Large intestine (tissue), 3 donors: ENCODE data around the gene HCFC1. TPM values are rescaled to one million over a fixed set of nuclear protein-coding genes. Genes with fewer than 3 reads are reported as not detected.
"Not testable (repeated sequence)": the region's sequence is repeated elsewhere in the genome, so short reads cannot be mapped to it uniquely, and the experiment has no call there.

ENCODE experiments used
- DNase-seq, 2 donors: peaks; one replicate each; pipeline versions ENCODE4 v3.0.0 to v3.0.0-alpha.2; 2013
- H3K27ac ChIP-seq: one replicate; pipeline ENCODE4 v1.5.1; 2013; ENCODE audit warnings: low read length
- H3K27me3 ChIP-seq: 2 replicates; pipeline ENCODE4 v1.6.1; 2013; ENCODE audit warnings: low read length; ENCODE audit not compliant: control insufficient read depth, insufficient read depth
- H3K36me3 ChIP-seq: 2 replicates; pipeline ENCODE4 v1.6.1; 2013; ENCODE audit warnings: low read length; ENCODE audit not compliant: control insufficient read depth, insufficient read depth
- H3K4me1 ChIP-seq: one replicate; pipeline ENCODE4 v1.6.1; 2013; ENCODE audit warnings: low read length; ENCODE audit not compliant: control insufficient read depth, insufficient read depth
- H3K4me3 ChIP-seq: one replicate; pipeline ENCODE4 v1.5.1; 2013; ENCODE audit warnings: low read length
- H3K9me3 ChIP-seq: one replicate; pipeline ENCODE4 v1.6.1; 2013; ENCODE audit warnings: mild to moderate bottlenecking, low read depth, low read length, moderate library complexity; ENCODE audit not compliant: control insufficient read depth
- WGBS: methylation state at CpG from one replicate; pipeline ENCODE4 v1.1.5; 2013; ENCODE audit warnings: low lambda C conversion rate; ENCODE audit not compliant: insufficient coverage; 5-methylcytosine and 5-hydroxymethylcytosine counted together
- polyA plus RNA-seq: library from polyadenylated mRNA; unstranded; fragments of 120-200 nt; gene quantifications from one replicate; pipeline ENCODE4 v1.2.1, GENCODE V29; 2013

Gene HCFC1
- polyA plus RNA-seq, 1 donor, result 33.3 TPM

DNA sequence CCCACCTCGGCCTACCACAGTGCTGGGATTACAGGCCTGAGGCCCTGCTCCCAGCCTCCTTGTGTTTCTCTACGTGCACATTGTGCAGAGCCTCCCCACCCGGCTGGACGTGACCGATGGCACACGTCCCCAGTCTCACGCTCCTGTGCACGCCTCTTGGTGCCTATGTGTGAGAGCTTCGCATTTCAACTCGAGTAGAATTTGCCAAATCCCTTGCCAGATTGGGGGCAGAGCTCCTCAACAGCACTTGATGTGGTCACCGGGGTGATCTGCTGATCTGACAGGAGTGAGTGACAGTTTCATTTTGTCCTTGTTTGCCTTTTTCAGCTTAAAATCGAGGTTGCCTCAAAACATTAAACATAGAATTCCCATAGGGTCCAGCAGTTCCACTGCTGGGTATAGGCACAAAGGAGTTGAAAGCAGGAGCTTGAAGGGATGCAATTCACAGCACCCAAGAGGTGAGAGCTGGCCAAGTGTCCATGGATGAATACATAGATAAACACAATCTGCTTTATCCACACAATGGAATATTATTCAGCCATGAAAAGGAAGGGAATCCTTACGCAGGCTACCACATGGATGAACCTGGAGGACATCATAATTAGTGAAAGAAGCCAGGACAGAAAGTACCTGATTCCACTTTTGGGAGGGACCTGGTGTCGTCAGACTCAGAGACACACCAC is 18.5 kb upstream of the HCFC1 start:
- no peaks in the 10 kb centered on the region for H3K36me3 ChIP-seq
- H3K27ac ChIP-seq, result no peak overlapping the region
- no peak for DNase-seq
- no CpG with 5 or more reads among the region's 14 CpGs for WGBS
- H3K4me1 ChIP-seq, result peaks cover 4% of the 10 kb centered on the region
- H3K9me3 ChIP-seq, result no peaks in the 10 kb centered on the region
- H3K27me3 ChIP-seq, result no peaks in the 10 kb centered on the region
- no peak overlapping the region for H3K4me3 ChIP-seq

DNA sequence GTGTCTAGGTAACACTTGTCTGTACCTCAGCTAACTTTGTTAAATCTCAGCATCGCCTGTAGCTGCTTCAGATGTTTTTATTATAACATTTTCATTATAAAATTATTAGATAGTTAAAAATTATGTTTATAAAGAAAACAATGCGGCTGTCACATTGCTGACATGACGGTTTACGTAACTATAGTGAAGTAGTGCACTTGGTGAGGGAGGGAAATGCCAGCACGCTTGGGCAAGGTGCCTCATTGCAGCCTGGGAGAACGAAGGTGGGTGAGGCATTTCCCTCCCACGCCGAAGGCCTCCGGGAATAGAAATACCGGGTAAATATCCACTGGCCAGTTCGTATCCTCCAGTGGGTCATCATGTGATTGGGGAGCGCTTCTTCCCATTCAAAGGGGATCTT is 16.9 kb upstream of the HCFC1 start:
- Histone ChIP-seq H3K4me3 (no peak overlapping the region), H3K27ac (no peak overlapping the region), H3K36me3 (no peaks in the 10 kb centered on the region), H3K4me1 (peaks cover 10% of the 10 kb centered on the region), H3K27me3 (no peaks in the 10 kb centered on the region), H3K9me3 (no peaks in the 10 kb centered on the region)
- no peak for DNase-seq
- WGBS, result no CpG with 5 or more reads among the region's 12 CpGs

DNA sequence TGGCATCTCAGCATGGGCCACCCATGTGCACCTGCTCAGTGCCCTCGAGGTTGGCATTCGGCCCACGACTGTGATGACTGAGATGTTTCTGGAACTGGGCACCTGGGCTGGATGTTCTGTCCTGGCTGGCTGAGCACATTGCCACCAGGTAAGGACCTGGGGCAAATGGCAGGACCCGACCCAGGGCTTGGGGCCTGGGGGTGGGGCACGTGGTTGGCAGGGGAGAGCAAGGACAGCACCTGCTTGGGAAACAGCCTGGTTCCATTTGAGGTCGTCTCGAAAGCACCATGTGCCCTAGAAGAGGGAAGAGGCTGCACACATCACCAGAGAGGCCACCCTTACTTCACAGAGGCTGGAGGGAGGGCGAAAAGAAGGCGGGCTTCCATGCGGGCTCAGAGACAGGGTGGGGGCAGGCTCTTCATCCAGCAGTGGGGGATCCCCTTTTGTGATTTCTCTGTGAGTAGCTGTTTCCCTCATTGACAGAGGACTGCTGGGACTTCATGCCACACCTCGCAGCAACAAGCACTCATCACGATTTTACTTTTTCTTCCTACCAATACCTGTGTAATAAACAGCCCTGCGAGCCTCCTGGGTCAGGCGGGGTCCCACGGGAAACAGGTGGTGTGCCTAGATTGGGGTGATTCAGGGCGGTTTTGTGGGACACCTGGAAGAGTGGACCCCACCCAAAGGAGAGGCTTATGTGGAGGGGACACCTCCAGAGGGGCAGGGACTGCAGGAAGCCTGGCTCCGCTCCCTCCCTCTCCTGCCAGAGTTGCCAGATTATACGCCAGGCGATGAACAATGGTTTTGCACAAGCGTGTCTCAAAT is 12.9 kb upstream of the HCFC1 start:
- no peak for DNase-seq
- no peak overlapping the region for H3K4me3 ChIP-seq
- peaks cover 5% of the 10 kb centered on the region for H3K9me3 ChIP-seq
- no peaks in the 10 kb centered on the region for H3K36me3 ChIP-seq
- no CpG with 5 or more reads among the region's 20 CpGs for WGBS
- peaks cover 13% of the 10 kb centered on the region for H3K4me1 ChIP-seq
- no peaks in the 10 kb centered on the region for H3K27me3 ChIP-seq
- peak overlapping the region; percentile 75 for H3K27ac ChIP-seq

GRCh38 chrX:153983321-153983801 is 11.7 kb upstream of the HCFC1 start:
- Histone ChIP-seq H3K9me3 (peaks cover 5% of the 10 kb centered on the region), H3K27me3 (no peaks in the 10 kb centered on the region), H3K4me3 (no peak overlapping the region), H3K4me1 (peaks cover 13% of the 10 kb centered on the region), H3K36me3 (no peaks in the 10 kb centered on the region), H3K27ac (no peak overlapping the region)
- WGBS, result no CpG with 5 or more reads among the region's 12 CpGs
- no peak for DNase-seq

DNA sequence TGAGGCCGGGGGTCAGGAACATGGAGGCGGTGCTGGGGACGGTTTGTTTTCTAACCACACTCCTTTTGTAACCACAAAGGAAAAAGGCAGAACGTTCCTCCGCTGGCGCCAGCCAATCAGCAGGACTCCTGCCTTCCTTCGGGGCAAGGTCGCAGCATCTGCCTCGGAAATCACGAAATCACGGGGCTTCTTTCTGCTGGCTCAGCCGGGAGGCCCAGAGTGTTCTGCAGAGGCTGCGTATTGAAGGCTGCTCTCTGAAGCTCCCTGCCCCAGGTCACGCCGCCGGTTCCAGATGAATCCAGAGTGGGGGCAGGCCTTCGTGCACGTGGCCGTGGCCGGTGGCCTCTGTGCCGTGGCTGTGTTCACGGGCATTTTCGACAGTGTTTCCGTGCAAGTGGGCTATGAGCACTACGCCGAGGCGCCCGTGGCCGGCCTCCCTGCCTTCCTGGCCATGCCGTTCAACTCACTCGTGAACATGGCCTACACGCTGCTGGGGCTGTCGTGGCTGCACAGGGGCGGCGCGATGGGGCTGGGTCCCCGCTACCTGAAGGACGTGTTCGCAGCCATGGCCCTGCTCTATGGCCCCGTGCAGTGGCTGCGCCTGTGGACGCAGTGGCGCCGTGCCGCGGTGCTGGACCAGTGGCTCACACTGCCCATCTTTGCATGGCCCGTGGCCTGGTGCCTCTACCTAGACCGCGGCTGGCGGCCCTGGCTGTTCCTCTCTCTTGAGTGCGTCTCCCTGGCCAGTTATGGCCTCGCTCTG is 10.3 kb upstream of the HCFC1 start:
- DNase-seq, result no peak
- Histone ChIP-seq H3K27ac (no peak overlapping the region), H3K36me3 (no peaks in the 10 kb centered on the region), H3K4me3 (no peak overlapping the region), H3K4me1 (peaks cover 13% of the 10 kb centered on the region), H3K9me3 (peaks cover 5% of the 10 kb centered on the region), H3K27me3 (no peaks in the 10 kb centered on the region)
- no CpG with 5 or more reads among the region's 52 CpGs for WGBS

DNA sequence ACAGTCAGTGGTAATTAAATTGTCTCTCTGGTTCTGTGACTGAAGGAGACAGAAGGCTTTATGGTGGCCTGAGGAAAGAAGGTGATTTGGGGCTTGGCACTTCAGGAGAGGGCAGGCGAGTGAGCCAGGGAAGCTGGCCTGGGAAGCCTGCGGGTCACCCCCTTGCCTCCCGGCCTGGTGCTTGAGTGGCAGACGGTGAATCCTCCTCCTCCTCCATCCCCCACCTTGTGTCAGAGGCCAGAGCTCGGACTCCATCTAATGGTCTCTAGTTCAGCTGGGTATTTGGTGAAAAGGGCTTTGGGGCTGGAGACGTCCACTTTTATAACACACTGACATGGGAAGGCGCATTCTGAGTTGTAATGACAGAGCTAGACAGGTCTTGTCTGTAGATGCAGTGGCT is 9.6 kb upstream of the HCFC1 start:
- H3K27ac ChIP-seq, result no peak overlapping the region
- H3K36me3 ChIP-seq, result no peaks in the 10 kb centered on the region
- H3K4me1 ChIP-seq, result peaks cover 13% of the 10 kb centered on the region
- H3K27me3 ChIP-seq, result no peaks in the 10 kb centered on the region
- peaks cover 5% of the 10 kb centered on the region for H3K9me3 ChIP-seq
- no peak overlapping the region for H3K4me3 ChIP-seq
- WGBS, result no CpG with 5 or more reads among the region's 7 CpGs
- no peak for DNase-seq

GRCh38 chrX:153980394-153980793 is 8.8 kb upstream of the HCFC1 start:
- peak in 1 of 2 donors; percentile 51 for DNase-seq
- no CpG with 5 or more reads among the region's 10 CpGs for WGBS
- H3K9me3 ChIP-seq, result not testable (repeated sequence)

DNA sequence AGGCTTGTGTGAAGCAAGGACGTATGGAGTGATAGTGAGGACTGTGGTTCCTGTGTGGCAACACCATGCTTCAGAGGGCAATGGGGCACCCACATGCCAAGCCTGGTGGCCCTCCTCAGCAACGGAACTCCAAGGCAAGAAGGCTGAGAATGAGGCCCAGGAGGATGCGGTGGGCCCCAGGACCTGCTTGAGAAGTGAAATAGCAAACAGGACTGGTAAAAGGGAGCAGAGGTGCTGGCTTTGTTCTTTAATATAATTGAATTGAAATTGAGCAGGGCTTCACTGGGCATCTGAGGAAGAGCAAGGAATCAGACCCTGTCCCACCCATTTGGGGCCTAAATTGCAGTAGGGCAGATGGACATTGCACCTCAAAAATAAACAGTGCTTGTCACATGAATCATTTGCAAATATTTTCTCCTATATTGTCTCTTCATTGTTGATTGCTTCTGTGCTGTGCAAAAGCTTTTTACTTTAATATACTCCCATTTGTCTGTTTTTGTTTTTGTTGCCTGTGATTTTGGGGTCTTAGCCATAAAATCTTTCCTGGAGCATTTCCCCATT is 3.2 kb upstream of the HCFC1 start:
- no peak overlapping the region for H3K4me3 ChIP-seq
- H3K36me3 ChIP-seq, result no peaks in the 10 kb centered on the region
- H3K4me1 ChIP-seq, result peaks cover 14% of the 10 kb centered on the region
- no CpG with 5 or more reads among the region's 3 CpGs for WGBS
- no peaks in the 10 kb centered on the region for H3K9me3 ChIP-seq
- no peaks in the 10 kb centered on the region for H3K27me3 ChIP-seq
- no peak for DNase-seq
- peak overlapping the region; percentile 92 for H3K27ac ChIP-seq

More at GRCh38 chrX:153980394-153980793, 8.8 kb upstream of the HCFC1 start:
- not testable (repeated sequence) for H3K4me3 ChIP-seq, H3K27me3 ChIP-seq, H3K36me3 ChIP-seq
- Histone ChIP-seq H3K27ac (peak overlapping the region; percentile 42), H3K4me1 (peaks cover 12% of the 10 kb centered on the region)

DNA sequence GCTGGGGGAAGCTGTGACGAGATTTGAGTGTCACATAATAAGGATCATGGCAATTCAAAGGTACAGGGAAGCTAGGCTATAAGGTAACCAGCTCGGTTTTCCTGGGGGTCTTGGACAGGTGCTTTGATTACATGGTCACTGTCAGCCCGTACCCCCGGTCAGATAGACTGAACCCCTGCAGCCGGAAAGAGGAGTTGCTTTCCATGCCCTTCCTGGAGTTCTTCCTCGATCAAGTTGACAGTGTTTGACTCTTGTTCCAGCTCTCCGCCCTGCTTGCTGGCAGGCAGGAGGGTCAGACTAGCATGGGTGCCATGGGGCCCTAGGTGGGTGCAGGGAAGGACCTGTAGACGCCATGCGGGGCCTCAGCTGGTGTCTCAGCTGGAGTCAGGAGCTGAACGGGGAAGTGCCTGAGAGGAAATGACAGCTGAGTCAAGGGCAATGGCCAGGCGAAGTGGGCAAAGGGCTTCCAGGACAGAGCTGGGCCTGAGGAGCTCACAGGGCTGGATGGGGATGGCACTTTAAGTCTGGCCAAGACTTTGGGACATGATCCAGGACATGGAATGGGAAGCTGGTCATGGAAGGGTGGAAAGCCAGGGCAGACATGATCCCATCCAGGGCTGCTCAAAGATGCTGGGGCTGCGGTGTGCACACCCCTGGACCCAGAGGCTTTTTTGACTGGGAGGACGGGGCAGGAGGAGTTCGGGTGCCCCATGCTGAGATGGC is 2.5 kb upstream of the HCFC1 start:
- peak overlapping the region; percentile 92 for H3K27ac ChIP-seq
- no peaks in the 10 kb centered on the region for H3K36me3 ChIP-seq
- no peaks in the 10 kb centered on the region for H3K27me3 ChIP-seq
- peak in 1 of 2 donors; percentile 62 for DNase-seq
- WGBS, result no CpG with 5 or more reads among the region's 14 CpGs
- H3K4me3 ChIP-seq, result no peak overlapping the region
- H3K9me3 ChIP-seq, result no peaks in the 10 kb centered on the region
- peaks cover 18% of the 10 kb centered on the region for H3K4me1 ChIP-seq
